Stimulated activated CD4-positive, alpha-beta T cell treated with anti-CD3 and anti-CD28 coated beads, Interleukin-2, amount 100 ng/mL, for 24 hours (primary cell): ENCODE results near the gene IQCF5.
"Not testable (repeated sequence)": the region's sequence is repeated elsewhere in the genome, so short reads cannot be mapped to it uniquely, and the experiment has no call there.

Source experiments
- DNase-seq, 2 donors: peaks; one replicate each; pipeline ENCODE4 v3.0.0-alpha.2; 2020

Gene IQCF5

GRCh38 chr3:51862886-51863285 is 12.5 kb downstream of the IQCF5 start:
- no peak for DNase-seq

GRCh38 chr3:51860703-51861665 is 14.4 kb downstream of the IQCF5 start, which contains the start of gene IQCF2:
TSS of gene IQCF2 (plus strand) at chr3:51861615. CDS start at chr3:51861667, 52 bp downstream.
- DNase-seq: no peak

DNA sequence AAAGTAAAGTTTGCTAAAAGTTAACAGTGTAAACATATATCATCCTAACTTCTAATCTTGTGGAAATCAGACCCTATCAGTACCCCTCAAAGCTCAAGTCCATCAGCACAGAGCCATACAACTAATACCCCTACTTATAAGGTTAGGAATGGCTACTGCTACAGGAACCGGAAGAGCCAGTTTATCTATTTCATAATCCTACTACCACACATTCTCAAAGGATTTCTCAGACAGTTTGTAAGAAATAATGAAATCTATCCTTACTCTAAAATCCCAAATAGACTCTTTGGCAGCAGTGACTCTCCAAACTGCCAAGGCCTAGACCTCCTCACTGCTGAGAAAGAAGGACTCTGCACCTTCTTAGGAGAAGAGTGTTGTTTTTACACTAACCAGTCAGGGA is 20.0 kb downstream of the IQCF5 start:
- not testable (repeated sequence) for DNase-seq

- no peak for DNase-seq
These were observed 30.3 kb downstream of the IQCF5 start for GRCh38 chr3:51845129-51845528.

DNA sequence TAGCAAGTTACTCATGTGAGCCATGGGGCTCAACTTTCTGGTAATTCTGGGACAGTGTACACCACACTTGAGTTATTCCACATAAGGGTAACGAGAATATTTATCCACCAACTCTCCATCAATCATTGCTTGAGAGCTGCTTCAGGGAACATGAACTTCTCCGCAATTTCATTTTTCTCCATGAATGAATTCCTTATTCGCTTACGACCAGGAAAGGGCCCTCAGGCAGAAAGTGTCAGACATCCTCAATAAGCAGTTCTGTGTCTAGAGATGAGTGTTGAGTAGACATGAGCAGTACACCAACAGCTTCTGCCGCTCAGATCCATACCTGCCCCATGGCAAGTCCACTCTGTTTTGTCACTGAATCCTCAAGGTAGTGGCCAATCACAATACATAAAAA is 38.8 kb downstream of the IQCF5 start:
- no peak for DNase-seq

DNA sequence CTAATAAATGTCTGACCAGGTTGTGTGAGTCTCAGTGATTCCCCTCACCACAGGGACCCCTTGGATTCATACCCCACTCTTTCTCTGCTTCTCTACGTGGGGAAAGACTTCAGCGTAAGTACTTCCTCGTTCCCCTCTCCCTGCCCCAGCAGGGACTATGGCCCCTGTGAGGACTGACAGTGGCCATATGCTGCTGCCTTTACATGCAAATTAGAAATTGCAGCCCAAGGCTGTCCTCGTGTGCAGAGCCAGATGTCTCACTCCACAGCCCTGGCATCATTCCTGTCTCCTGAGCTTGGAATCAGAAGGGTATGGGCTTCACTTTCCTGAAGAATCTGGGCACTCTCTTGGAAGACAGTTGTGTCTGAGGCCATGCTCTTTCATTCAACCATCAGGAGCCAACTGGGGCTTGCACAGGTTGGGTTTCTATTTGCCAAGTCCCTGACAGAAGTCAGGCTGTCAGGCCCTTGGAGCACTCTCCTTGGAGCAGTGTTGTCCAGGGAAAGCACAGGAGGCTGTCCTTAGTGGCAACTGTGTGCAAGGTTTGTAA is 44.5 kb downstream of the IQCF5 start:
- DNase-seq: no peak

DNA sequence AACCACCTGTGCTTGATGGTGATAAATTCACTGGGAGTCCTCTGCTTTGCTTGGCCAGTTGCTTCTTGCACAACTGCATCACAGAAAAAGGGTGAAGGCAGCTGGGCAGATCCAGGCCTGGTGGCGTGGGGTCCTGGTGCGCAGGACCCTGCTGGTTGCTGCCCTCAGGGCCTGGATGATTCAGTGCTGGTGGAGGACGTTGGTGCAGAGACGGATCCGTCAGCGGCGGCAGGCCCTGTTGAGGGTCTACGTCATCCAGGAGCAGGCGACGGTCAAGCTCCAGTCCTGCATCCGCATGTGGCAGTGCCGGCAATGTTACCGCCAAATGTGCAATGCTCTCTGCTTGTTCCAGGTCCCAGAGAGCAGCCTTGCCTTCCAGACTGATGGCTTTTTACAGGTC is 45.1 kb downstream of the IQCF5 start:
- DNase-seq: no peak

DNA sequence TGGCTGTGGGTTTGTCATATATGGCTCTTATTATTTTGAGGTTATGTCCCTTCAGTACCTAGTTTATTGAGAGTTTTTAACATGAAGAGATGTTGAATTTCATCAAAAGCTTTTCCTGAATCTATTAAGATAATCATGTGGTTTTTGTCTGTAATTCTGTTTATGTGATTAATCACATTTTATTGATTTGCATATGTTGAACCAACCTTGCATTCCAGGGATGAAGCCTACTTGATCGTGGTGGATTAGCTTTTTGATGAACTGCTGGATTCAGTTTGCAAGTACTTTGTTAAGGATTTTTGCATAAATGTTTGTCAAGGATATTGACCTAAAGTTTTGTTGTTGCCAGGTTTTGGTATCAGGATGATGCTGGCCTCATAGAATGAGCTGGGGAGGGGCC is 47.1 kb downstream of the IQCF5 start:
- DNase-seq: no peak
